HPDE6-E6E7 (cell line): ENCODE measurements around the gene GPC4.

Source experiments
- DNase-seq: peaks from one replicate; pipeline ENCODE4 v3.0.0; 2011; ENCODE audit warnings: missing footprints; ENCODE audit errors: extremely low spot score

The GPC4 gene

GRCh38 chrX:133415276-133416105 lies at the start of gene GPC4:
TSS of gene GPC4 (minus strand) at chrX:133415489. CDS start at chrX:133414965, 524 bp downstream.
- DNase-seq: no peak

DNA sequence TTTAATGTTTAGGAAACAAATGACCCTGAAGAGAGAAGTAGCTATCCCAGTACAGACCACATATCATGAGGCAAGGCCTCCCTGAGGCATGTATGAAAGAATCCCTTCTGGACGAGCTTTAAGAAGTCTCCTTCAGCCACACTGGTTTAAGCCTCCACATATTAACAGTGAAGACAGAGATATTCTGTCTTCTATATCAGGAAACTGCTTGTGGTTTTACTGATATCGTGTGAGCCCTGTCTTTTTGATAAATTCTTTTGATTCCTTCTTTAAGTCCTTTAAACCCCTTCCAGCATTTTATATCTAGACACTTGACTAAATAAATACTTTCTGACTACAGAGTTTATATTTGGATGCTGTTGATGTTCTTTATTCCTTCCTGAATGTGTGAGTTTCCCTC lies 45.9 kb upstream of the GPC4 start:
- DNase-seq: no peak

DNA sequence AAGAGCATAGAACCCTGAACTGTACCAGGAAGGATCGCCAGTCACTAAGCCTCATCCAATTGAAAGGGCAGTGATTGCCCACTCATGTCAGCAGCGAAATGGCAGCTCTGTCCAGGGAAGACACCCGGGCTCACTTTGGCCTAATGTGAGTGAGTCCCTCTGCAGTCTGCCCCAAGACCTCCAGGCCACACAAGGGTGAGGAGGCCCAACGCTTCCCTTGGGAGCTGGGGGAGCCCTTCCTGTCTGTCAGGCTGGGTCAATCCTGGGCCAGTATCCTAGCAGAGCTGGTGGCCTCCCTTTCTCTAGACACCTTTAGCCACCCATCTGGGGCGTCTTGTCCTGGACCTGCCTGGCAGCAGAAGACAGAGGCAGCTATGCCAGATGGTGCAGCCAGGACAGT lies 39.6 kb upstream of the GPC4 start:
- DNase-seq: no peak

GRCh38 chrX:133454491-133454914 lies 39.2 kb upstream of the GPC4 start:
- no peak for DNase-seq

GRCh38 chrX:133448512-133449076 lies 33.3 kb upstream of the GPC4 start:
- DNase-seq: no peak

GRCh38 chrX:133444952-133445831 lies 29.9 kb upstream of the GPC4 start:
- DNase-seq: no peak

- no peak for DNase-seq
These were observed 28.9 kb upstream of the GPC4 start for GRCh38 chrX:133444196-133444595.

GRCh38 chrX:133440797-133441163 lies 25.5 kb upstream of the GPC4 start:
- no peak for DNase-seq

GRCh38 chrX:133440081-133440796 lies 24.9 kb upstream of the GPC4 start:
- DNase-seq: no peak

- DNase-seq: no peak
These were observed 22.5 kb upstream of the GPC4 start for GRCh38 chrX:133437766-133438165.

DNA sequence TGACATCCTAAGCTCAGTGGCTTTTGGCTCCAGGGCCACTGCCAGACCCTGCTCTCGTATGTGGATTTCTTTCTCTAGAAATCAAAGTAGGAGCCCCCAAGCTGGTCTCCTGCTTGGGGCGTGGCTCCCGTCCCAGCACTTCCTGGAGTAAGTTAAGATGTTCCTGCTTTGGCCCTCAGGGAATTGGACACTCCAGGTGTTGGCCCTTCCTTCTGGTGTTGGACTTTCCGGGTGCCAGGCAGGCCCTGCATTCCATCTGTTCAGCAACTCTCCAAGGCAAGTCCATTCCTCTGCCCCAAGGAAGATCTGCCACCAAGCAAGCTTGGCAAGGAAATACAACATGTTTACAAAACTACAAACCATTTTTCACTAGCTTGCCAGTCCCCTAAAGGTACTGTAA lies 22.1 kb upstream of the GPC4 start:
- no peak for DNase-seq

- no peak for DNase-seq
These were observed 20.3 kb upstream of the GPC4 start for GRCh38 chrX:133435544-133436124.

GRCh38 chrX:133434197-133434820 lies 19.0 kb upstream of the GPC4 start:
- DNase-seq: no peak

DNA sequence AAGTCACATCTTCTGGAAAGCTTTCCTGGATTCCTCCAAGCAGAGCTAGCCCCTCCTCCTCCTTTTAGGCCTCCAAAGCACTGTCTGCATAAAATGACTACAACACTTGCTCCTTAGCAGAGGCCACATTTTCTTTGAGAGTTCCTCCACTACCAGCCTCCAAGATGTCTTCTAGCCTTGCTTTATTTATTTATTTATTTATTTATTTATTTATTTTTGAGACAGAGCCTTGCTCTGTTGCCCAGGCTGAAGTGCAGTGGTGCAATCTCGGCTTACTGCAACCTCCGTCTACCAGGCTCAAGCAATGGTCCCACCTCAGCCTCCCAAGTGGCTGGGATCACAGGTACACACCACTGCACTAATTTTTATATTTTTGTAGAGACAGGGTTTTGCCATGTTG lies 4.6 kb upstream of the GPC4 start:
- no peak for DNase-seq

DNA sequence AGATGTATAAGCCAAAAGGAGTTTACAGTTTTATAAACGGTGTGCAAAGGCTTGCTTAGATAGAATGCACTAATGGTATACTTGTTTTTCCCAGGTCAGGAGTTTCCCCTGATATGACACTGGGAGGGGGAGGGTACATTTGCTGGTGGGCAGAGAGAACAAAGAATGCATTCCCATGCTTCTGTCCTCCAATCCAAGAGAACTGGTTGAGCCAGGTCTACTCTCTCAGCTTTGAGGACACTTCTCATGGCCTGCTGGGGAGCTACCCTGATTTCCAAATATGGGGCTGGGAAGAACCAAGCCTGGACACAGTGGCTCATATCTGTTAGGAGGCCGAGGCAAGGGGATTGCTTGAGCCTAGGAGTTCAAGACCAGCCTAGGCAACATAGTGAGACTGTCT lies 3.3 kb upstream of the GPC4 start:
- DNase-seq: no peak

DNA sequence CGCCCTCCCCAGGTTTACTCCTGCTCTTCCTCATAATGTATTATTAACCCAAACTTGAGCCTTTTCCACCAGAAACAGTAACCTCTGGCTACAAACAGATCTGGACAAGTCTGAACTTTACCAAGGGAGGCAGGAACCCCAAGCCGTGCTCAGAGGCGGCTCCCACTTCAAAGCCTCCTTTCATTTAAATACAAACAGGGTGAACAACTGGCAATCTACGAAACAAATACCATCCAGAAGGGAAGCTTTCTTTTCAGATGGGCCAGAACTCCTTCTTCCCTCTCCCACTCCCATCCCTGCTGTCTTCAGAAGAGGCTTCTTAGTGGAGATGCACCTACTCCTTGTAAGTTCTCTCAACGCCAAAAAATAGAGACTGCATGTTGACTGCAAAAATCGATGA lies 2.1 kb upstream of the GPC4 start:
- no peak for DNase-seq

GRCh38 chrX:133414406-133415275 lies 648 bp downstream of the GPC4 start:
- no peak for DNase-seq

- no peak for DNase-seq
These were observed 1.9 kb downstream of the GPC4 start for GRCh38 chrX:133413218-133413925.

GRCh38 chrX:133412665-133413064 lies 2.6 kb downstream of the GPC4 start:
- DNase-seq: no peak
